Kidney epithelial cell (primary cell): Measurements from ENCODE around the gene C8A. TPM values are rescaled to one million over a fixed set of nuclear protein-coding genes. Genes with fewer than 3 reads are reported as not detected.

Source experiments
- DNase-seq: peaks from one replicate; pipeline ENCODE4 v3.0.0-alpha.2; 2010; ENCODE audit warnings: low read depth
- H3K27me3 ChIP-seq: 2 replicates; pipeline ENCODE4 v1.6.0; 2011; ENCODE audit warnings: low read length; ENCODE audit not compliant: control insufficient read depth, insufficient read depth
- H3K36me3 ChIP-seq: 2 replicates; pipeline ENCODE4 v1.5.1; 2011; ENCODE audit warnings: low read length; ENCODE audit not compliant: control insufficient read depth, insufficient read depth
- H3K4me3 ChIP-seq: 2 replicates; pipeline ENCODE4 v1.5.1; 2011; ENCODE audit warnings: low read depth, mild to moderate bottlenecking, control low read depth, low read length
- CTCF ChIP-seq: IDR thresholded peaks from 2 replicates; pipeline ENCODE4 v1.5.1; 2011; ENCODE audit warnings: mild to moderate bottlenecking, moderate library complexity, low read length, control low read depth, inconsistent platforms; ENCODE audit not compliant: insufficient read depth, poor library complexity, severe bottlenecking
- total RNA-seq: library from RNA; depleted of rRNA; stranded (reverse); fragments of >200 nt; gene quantifications from 2 replicates; pipeline ENCODE4 v1.2.3, GENCODE V29; 2015

C8A gene
- total RNA-seq, 1 donor from 2014 or later = not detected

- TF ChIP-seq CTCF = no peak
- no peak for DNase-seq
Measured at GRCh38 chr1:56915960-56916359, 61.4 kb downstream of the C8A start.

DNA sequence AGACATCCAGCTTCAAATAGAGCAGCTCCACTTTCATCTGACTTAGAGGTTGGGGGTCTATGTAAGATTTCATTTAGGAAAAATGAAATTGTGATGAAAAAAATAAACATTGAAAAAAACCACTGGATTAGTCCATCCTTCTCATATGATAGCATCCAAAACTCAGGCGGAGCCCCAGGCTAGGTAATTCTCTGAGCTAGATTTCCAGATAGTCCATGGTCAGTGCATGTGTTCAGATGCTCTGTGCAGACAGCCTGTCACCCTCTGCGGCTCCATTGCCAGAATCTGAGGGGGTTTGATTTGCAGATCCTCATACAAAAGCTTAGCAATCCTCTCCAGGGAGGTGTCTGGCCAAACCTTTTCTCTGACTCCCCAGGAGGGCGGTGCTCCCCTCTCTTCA is 62.0 kb downstream of the C8A start:
- Histone ChIP-seq H3K36me3 (no peaks in the 10 kb centered on the region), H3K27me3 (no peaks in the 10 kb centered on the region), H3K4me3 (no peak overlapping the region)
- no peak for DNase-seq
- TF ChIP-seq CTCF = no peak

More at GRCh38 chr1:56915960-56916359, 61.4 kb downstream of the C8A start:
- H3K36me3 ChIP-seq = no peaks in the 10 kb centered on the region
- H3K27me3 ChIP-seq = no peaks in the 10 kb centered on the region
- no peak overlapping the region for H3K4me3 ChIP-seq

DNA sequence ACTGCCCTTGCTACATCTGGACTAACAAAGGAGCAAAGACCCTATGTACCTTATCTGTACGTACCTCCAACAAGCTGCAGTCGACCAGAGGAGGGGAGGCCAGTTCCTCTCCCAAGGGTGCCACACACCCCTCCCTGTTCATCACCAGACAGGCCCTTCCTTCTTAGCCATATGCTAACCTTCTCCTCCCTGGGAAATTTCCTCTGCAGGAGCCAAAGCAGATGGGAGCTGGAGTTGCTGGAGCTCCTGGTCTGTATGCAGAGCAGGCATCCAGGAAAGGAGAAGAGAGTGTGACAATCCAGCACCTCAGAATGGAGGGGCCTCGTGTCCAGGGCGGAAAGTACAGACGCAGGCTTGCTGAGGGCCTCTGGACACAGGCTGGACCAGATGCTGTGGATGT is 62.8 kb downstream of the C8A start:
- no peak for DNase-seq
- H3K4me3 ChIP-seq = no peak overlapping the region
- no peaks in the 10 kb centered on the region for H3K27me3 ChIP-seq
- no peak for TF ChIP-seq CTCF
- no peaks in the 10 kb centered on the region for H3K36me3 ChIP-seq

DNA sequence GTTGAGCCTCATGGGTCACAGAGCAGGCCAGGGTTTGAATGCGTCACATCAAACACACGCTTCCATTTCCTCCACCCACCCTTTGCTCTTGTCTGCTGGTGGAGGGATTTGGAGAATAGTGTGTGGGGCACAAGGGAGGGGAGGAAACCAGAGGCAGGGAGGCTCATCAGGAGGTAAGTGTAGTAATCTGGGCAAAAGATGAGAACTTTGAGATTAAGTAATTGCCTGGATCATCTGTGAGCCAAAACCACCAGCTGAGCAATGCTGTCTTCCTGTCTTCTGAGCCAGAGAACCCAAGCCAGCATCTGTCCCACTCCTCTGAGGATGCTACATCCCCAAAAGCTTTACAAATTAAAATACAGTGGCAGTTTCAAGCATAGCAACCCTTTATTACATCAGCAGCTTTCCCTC is 66.0 kb downstream of the C8A start:
- no peak overlapping the region for H3K4me3 ChIP-seq
- no peak for TF ChIP-seq CTCF
- no peaks in the 10 kb centered on the region for H3K36me3 ChIP-seq
- no peaks in the 10 kb centered on the region for H3K27me3 ChIP-seq
- no peak for DNase-seq

DNA sequence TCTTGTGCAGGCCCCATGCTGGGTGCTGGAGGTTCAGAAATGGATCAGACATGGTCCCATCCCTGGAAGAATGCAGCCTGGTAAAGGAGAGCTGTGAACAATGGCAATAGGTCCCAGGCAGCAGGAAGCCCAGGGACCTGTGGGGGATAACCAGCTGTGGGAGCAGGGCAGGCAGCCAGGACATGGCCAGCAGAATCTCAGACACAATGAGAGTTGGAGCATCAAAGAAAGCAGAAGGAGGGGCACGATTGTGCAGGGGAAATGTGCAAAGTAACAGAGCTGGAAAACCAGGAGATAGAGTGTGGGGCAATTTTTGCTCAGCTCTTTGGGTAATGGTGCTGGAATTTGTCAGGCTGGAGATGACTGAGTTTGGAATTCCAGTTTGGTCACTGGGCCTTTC is 66.9 kb downstream of the C8A start:
- Histone ChIP-seq H3K27me3 (no peaks in the 10 kb centered on the region), H3K36me3 (no peaks in the 10 kb centered on the region), H3K4me3 (no peak overlapping the region)
- DNase-seq = no peak
- TF ChIP-seq CTCF = no peak

DNA sequence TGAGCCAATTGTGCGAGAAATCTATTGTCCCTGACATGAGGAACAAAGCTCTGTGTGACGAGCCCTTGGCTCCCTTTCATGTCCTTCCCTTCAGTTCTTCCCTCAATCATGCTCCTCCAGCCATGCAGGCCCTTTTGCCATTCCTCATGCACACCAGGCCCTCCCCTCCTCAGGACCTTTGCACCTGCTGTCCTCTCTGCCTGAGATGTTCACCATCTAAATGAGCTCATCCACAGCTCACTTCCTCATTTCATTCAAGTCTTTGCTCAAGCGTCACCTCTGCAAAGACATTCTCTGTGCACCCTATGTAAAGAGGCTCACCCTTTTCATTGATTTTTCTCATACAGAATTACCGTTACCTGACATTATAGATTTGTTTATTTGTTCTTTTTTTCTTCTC is 67.5 kb downstream of the C8A start:
- no peaks in the 10 kb centered on the region for H3K36me3 ChIP-seq

More for the DNA sequence above, 67.5 kb downstream of the C8A start:
- no peaks in the 10 kb centered on the region for H3K27me3 ChIP-seq
- DNase-seq = no peak
- no peak for TF ChIP-seq CTCF
- H3K4me3 ChIP-seq = no peak overlapping the region
